GM18508 (cell line): ENCODE data around the gene CSGALNACT2.

Source experiments
- ATAC-seq: cut with Tn5 transposase; IDR thresholded peaks from one replicate; pipeline ENCODE4 v1.9.1; 2021; ENCODE audit warnings: moderate number of reproducible peaks; ENCODE audit not compliant: insufficient read depth, unreplicated experiment

CSGALNACT2 gene

DNA sequence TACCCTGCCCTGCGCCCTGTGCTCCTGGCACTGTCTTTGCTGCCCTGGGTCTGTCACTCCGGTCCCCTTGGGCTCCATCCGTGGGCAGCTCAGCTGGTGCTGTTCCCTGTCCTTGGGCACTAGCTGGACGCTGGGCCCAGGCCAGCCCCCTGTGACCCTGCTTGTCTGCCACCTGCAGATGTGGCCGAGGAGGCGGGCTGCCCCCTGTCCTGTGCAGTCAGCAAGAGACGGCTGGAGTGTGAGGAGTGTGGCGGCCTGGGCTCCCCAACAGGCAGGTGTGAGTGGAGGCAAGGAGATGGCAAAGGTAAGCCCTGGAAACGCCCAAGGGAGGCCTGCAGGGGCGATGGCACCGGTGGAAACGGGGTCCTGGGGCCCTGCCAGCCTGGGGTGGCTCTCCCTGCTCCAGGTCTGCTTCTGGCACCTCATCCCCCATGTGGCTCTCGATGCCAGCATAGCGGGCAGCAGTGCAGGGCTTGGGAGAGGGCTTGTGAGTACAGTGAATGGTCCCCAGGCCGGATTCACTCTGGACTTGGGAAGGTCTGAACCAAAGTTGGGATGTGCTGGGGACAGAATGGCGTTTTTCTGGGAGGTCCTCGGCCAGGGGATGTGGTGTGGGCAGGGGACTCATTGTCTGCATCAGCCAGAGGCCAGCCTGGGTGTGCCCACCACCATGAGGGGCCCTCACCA is 26.2 kb upstream of the CSGALNACT2 start:
- no peak for ATAC-seq

DNA sequence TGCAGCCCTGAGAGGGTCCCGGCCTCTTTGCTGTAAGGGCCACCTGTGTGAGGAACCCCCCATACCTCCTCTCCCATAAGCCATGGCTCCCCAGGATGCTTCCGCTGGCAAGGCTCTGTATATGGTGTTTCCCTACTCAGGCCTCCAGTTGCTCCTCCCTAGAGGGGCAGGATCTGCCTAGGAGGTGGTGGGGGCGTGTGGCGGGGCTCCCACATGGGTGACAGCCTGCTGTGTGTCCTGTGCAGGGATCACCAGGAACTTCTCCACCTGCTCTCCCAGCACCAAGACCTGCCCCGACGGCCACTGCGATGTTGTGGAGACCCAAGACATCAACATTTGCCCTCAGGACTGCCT is 25.7 kb upstream of the CSGALNACT2 start:
- no peak for ATAC-seq

DNA sequence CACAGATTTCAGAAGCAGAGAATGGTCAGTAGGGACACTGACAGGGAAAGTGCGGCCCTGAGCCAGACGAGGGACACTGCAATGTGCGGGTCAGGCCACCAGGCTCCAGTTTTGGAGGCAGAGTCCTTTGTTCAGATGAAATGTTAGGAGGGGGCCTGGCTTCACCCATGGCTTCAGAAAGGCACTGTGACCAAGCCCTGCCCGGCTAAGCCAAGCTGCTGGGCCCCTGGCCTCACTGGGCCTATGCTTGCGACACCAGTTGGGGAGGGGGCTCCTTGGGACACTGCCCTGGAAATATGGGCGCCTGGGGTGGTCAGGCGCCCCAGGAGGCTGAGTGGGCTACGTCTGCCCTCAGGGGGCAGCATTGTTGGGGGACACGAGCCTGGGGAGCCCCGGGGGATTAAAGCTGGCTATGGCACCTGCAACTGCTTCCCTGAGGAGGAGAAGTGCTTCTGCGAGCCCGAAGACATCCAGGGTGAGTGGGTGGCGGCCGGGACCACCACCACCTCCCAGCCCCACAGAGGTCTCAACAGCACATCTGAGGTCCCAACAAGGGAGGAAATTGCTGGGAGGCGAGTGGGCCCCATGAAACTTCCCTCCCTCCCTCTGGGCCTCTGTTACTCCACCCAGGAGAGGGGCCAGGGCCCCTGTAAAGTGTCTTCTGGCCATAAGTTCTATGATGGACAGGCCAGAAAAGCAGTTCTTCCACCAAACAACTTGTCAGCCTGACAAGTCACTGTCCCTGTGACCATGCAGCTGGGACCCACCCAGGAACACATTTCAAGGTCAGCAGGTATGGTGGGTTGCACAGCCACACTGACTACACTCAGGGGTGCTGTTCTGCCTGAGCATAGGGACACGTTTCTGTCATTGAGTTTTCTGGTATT is 24.8 kb upstream of the CSGALNACT2 start:
- no peak for ATAC-seq

DNA sequence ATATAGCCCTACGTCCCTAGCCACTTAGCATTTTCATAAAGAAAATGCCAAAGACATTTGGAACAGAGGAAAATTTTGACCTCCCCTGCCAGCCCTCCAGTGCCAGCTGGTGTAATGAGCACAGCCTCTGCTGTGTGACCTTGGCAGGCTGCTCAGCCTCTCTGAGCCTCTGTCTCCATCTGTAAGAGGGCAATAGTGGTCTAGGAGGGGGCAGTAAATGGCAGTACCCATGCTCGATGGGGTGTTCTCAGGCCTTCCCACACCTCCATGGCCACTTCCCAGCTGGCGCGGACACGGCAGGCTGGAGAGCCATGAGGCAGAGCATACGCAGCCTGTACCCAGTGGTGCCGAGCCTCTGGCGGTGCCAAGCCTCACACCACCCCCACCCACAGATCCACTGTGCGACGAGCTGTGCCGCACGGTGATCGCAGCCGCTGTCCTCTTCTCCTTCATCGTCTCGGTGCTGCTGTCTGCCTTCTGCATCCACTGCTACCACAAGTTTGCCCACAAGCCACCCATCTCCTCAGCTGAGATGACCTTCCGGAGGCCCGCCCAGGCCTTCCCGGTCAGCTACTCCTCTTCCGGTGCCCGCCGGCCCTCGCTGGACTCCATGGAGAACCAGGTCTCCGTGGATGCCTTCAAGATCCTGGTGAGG is 24.0 kb upstream of the CSGALNACT2 start:
- no peak for ATAC-seq

DNA sequence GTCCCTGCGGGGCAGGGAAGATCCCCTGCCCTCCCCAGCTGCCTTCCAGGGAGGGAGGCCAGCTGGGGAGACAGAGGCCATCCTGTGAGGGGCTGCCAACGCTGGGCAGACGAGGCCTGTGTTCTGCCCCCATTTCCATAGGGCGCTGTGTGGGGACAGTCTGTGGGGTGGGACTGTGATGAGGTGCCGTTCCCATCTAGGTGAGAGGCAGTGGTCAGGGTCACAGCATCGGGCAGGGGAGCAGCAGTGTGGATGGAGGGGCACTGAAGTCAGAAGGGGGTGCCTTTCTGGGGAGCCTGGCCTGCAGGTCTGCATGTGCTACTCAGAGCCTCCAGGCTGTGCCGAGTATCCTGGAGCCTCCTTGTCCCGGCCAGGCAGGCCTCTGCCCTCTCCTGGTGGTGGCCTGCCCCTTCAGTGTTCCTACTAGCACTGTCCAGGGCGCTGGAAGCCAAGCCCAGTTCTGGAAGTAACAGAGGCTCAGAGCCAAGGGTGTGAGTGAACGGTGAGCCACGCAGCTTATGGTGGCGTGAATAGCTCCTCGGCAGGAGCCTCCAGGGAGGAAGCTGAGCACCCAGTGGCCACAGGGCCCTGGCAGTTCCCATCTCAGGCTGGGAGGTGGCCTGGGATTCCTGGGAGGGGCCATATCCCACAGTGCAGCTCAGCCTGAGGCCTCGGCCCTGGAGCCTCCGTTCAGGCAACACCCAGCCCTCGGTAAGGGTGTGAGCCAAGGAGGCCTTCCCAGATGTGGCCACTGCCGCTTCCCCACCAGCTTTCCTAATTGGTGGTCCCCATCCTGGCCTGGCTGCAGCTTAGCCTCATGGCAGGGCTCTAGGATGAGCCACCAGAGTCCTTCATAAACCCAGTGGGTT is 23.3 kb upstream of the CSGALNACT2 start:
- no peak for ATAC-seq

DNA sequence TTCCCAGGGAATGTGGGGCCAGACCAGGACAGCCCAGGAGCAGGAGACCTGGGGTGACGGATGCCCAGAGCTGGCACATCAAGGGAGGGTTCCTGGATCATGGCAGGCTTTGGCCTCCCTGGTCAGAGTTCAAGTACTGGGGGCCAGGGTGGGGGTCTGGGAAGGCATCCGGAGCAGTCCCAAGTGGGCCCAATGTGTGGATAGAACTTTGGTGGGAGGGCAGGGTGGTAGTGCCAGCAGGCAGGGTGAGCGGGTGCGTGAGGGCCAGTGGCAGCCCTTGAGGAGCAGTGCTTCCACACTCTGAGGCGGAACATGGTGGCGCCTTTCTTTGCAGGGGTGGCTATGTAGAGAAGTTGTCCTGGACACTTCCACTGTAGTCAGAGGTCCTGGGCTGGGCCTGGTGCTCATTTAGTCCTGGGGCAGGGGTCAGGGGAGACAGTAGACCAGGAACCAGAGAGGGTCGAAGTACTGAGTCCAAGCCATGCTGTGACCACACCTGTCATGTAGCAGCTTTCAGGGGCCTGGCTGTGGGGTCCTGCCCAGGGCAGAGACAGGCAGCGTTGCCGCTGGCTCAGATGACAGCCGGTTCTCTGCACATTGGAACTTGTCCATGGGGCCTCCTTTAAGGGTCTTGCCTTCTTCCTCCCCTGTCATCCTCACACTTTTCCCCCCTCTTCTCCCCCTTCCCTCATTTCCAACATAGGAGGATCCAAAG is 22.2 kb upstream of the CSGALNACT2 start:
- ATAC-seq: no peak

DNA sequence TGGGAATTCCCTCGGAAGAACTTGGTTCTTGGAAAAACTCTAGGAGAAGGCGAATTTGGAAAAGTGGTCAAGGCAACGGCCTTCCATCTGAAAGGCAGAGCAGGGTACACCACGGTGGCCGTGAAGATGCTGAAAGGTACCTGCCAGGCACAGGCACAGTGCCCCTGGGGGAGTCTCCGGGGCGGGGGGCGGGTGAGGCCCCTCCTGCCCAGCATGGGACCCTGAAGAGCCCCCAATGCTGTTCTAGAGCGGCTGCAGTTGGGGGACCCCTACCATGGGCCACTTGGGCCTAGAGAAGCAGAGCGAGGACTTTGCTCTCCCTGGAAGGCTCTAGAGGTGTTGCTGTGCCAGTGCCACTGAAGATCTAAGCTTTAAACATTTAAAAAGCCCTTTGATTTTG is 21.6 kb upstream of the CSGALNACT2 start:
- no peak for ATAC-seq

DNA sequence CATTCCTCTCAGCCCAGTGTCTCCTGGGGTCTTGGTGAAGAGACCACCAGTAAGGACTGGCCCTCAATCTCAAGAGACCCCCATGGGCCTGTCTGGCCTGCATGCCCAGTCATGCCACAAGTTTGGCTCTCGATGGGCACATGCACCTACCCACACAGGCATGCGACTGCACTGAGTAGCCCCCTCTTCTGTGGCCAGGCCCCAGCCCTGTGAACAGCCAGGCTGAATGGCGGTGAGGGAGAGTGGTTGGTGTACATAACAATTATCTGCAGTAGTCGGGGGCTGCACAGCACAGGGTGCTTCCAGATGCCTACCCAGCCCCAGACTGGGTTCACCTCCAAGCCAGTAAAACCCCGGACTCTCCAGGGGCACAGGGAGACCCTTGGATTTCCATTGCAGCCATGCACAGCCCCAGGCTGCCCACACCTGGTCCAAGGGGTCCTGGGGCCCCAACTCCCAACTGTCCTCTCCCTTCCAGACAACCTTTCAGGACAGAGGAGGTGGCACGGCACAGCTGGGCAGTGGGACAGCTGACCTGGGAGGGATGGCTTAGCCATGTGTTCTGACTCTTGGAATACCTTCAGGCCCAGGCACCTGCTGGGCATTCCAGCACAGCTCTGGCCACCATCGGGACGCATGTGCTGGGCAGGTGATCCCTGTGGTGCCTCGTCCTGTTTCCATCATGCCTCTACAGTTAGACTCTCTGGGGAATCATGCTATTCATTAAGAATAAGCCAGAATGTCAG is 21.0 kb upstream of the CSGALNACT2 start:
- no peak for ATAC-seq

DNA sequence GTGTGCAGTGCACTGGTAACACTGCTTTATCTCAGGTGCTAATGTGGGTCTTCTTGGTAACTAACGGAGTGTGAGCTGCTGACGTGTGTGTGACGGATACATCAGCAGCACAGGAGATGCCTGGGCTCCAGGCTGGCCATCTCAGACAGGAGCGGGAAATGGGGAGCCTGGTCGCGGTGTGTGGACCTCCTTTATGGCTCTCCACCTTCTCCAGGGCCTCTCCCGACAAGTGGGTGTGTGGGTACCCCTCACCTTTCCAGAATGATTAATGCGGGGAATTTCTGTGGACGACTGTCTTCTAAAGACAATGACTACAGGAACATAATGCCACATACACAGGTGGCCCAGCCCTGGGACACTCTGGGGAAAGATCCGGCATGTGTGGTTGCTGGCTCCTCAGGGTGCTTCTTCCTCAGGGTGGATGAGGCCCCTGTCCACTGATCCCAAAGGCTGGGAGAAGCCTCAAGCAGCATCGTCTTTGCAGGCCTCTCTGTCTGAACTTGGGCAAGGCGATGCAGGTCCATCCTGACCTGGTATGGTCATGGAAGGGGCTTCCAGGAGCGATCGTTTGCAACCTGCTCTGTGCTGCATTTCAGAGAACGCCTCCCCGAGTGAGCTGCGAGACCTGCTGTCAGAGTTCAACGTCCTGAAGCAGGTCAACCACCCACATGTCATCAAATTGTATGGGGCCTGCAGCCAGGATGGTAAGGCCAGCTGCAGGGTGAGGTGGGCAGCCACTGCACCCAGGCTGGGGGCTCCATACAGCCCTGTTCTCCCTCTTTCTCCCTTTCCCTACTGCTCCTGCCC is 20.3 kb upstream of the CSGALNACT2 start:
- ATAC-seq: no peak

DNA sequence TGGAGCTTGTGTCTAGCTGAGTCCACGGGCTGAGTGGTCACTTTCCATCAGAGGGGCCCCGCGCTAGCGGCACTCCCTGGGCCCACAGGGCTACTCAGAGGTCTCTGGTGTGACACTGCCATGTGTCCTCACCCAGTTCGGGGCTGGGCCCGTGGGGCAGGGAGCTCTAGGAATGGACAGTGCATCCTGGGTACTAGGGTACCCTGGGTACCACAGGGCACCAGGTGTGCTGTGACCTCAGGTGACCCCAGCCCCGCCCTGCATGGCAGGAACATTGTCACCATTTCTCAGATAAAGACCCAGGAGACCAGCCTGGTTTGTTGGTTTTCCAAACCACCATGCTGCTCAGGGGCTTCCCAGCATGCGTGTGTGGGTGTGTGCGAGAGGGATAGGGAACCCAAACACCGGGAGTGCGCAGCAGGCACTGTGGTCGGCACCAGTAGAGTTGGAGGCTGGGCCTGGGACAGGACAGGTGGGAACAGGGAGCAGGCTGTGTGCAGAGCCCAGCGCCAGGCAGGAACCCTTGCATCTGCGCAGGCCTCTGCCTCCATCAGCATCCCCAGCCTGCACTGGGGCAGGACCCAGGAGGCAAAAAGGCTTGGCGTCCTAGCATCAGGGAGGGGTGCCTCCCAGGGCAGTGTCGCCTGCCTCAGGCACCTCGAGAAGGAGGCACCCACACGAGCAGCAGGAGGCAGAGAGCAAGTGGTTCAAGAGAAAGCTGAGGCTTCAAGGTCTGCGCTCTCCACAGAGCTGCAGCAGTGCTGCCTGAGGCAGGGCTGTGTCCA is 19.4 kb upstream of the CSGALNACT2 start:
- ATAC-seq: no peak

DNA sequence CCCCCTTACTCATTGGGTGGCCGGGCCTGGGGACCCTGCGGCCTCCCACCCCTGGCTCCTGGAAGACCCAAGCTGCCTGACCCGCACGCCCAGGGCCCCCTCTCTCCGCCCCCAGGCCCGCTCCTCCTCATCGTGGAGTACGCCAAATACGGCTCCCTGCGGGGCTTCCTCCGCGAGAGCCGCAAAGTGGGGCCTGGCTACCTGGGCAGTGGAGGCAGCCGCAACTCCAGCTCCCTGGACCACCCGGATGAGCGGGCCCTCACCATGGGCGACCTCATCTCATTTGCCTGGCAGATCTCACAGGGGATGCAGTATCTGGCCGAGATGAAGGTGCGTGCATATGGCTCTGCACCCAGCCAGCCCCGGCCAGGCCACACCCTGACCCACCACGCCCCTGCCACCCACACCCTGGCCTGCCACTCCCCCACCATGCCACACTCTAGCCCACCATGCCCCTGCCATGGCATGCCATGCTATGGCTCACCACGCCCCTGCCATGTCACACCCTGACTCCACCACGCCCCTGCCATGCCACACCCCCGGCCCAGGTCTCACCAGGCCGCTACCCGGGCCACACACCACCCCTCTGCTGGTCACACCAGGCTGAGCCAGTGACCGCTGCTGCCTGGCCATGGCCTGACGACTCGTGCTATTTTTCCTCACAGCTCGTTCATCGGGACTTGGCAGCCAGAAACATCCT is 18.7 kb upstream of the CSGALNACT2 start:
- ATAC-seq: no peak

DNA sequence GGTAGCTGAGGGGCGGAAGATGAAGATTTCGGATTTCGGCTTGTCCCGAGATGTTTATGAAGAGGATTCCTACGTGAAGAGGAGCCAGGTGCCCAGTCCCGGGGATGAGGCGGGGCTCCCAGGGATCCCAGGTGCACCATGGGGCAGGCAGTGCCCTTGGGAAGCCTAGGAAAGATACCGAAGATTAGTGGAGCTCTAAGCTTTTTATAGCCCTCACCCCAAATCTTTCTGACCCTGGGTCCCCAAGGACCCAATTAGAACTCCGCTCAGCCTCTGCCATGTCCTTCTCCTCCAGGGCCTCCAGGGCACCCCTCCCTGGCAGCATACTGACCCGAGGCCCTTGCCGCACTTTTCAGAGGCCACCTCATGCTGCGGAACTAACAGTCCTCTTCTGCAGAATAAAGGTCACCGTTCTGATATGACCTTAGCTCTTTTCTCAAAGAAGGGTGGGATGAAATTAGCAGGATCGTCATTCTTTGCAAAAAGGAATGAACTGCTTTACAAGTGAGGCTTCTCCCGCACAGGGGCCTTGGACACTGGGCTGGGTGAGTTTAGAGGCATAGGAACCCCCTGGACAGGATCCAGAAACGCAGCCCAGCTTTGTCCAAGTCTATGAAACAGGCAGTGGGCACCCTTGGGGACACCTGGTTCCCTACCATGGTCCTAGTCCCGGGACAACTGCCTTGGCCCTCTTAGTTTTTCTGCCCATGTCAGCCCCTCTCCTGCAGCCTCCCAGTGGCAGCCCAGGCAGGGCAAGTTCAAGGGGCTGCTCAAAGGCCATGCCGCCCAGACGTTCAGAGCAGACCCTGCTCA is 17.9 kb upstream of the CSGALNACT2 start:
- no peak for ATAC-seq

DNA sequence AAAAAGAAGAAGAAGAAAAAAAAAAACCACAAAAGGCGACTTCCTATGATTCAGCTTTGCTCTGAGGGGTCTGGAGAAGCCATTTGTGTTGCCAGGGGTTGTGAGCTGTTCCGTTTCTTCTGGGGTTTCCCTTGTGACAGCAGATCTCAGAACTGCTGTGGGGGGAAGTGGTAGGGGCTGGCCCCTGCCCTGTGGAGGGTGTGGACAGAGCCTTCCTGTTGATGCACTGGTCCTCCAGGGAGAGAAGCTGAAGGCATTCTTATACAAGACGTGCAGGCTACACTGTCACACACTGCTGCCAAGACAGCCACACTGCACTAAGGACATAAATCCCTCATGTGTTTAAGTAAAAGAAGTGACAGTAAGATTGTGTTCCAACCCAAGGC is 17.3 kb upstream of the CSGALNACT2 start:
- ATAC-seq: peak; percentile 95

DNA sequence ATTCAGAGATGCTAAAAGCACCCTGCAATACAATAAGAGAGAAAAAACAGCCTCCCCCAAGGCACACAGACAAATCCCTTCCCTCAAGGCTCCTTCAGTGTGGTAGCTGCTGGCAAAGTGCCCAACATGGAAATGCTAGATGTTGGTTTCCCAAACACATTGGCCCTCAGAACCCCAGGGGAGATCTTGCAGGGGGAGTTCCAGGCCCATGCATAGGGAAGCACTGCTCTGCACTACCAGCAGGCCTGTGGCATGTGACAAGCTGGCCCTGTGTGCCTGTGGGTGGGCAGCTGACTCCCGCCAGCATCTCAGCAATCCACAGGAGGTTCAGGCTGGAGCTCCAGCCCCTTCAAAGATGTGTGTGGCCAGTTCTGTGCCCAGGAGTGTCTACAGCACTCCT is 16.8 kb upstream of the CSGALNACT2 start:
- ATAC-seq: no peak

DNA sequence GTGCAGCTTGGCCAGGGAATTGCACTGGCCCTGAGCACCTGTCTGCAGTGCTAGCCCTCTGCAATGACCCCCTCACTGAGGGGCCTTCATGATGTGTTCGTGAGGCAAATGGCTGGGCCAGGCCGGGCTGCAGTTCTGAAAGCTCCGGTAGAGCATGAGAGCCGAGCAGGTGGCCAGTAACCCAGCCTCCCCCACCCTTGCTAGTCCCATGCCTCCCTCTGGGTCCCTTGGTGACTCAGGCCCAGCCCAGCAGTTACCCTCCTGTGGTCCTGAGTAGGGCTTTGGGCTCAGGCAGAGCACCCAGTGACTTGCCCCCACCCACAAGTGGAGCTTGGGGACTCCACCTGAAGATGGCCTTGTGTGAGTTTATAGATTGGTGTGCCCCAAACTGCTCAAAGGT is 16.1 kb upstream of the CSGALNACT2 start:
- ATAC-seq: no peak

DNA sequence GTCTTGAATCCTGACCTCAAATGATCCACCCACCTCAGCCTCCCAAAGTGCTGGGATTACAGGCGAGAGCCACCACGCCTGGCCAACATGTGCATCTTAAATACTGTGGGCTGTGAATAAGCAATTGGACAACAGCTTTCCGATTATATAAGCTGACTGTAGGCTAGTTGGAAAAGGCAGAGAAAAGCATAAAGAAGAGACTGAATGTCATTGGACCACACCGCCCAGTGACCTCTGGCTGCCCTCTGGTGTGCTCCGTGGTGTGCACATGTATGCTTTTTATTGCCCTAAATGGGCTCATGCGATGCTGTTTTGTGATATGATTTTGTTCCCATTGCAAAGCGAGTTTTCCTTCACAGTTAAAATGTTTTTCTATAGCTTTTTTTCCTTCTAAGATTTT is 15.4 kb upstream of the CSGALNACT2 start:
- no peak for ATAC-seq
